HepG2 (cell line): ENCODE results near the gene COL9A3.

Source experiments
- POLR2AphosphoS5 ChIP-seq: IDR thresholded peaks from 2 replicates; pipeline ENCODE4 v1.6.1; 2012; ENCODE audit warnings: low read depth, low read length
- ZBTB7A ChIP-seq: sonication (generic); formaldehyde crosslinking; IDR thresholded peaks from 2 replicates; pipeline ENCODE4 v1.8.0; 2022; ENCODE audit warnings: mild to moderate bottlenecking, missing genetic modification reagents
- ZNF639 ChIP-seq: conservative IDR thresholded peaks from 2 replicates; pipeline ENCODE4 v1.6.1; 2018; ENCODE audit warnings: missing genetic modification reagents
- TF ChIP-seq, protein P1 (sequence below): sonication (generic); formaldehyde crosslinking; IDR thresholded peaks from 2 replicates; pipeline ENCODE4 v1.8.1; 2022; ENCODE audit warnings: mild to moderate bottlenecking, missing genetic modification reagents
- TF ChIP-seq, protein P2 (sequence below): sonication (generic); formaldehyde crosslinking; IDR thresholded peaks from 2 replicates; pipeline ENCODE4 v1.8.1; 2023; ENCODE audit warnings: mild to moderate bottlenecking, inconsistent platforms, moderate library complexity, missing genetic modification reagents, borderline replicate concordance

- TF ChIP-seq POLR2AphosphoS5 (no peak), ZNF639 (CRISPR knock-in tag) (no peak), ZBTB7A (no peak)
- TF ChIP-seq, protein P1, sequence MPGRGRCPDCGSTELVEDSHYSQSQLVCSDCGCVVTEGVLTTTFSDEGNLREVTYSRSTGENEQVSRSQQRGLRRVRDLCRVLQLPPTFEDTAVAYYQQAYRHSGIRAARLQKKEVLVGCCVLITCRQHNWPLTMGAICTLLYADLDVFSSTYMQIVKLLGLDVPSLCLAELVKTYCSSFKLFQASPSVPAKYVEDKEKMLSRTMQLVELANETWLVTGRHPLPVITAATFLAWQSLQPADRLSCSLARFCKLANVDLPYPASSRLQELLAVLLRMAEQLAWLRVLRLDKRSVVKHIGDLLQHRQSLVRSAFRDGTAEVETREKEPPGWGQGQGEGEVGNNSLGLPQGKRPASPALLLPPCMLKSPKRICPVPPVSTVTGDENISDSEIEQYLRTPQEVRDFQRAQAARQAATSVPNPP (CRISPR knock-in tag) = no peak
- TF ChIP-seq, protein P2, sequence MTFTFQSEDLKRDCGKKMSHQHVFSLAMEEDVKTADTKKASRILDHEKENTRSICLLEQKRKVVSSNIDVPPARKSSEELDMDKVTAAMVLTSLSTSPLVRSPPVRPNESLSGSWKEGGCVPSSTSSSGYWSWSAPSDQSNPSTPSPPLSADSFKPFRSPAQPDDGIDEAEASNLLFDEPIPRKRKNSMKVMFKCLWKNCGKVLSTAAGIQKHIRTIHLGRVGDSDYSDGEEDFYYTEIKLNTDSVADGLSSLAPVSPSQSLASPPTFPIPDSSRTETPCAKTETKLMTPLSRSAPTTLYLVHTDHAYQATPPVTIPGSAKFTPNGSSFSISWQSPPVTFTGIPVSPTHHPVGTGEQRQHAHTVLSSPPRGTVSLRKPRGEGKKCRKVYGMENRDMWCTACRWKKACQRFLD (CRISPR knock-in tag) = no peak
Measured at GRCh38 chr20:62813588-62813987, 3.3 kb upstream of the COL9A3 start.
